ENCODE data around the gene ENG. TPM values are rescaled to one million over a fixed set of nuclear protein-coding genes. Genes with fewer than 3 reads are reported as not detected.

The ENG gene
- total and polyA plus RNA-seq, 2 of the 8 experiments (the other 6 are each of a cell fraction or from before 2014, with no cell fraction given): 1.8 to 4.4 TPM

GRCh38 chr9:127809002-127809539, 45.4 kb downstream of the ENG start:
- H3K27me3 ChIP-seq (replicated peaks in 1 of 4; ENCODE audit: control insufficient read depth in 3 of 4, extremely low read depth in 1 of 4, insufficient read depth in 3 of 4, low read length in 3 of 4): no peaks in the 10 kb centered on the region
- no peak overlapping the region for H2AFZ ChIP-seq (ENCODE audit: low read length)
- no peak overlapping the region for H2BK15ac ChIP-seq (ENCODE audit: low read length)
- H3K23me2 ChIP-seq (ENCODE audit: low read depth, low read length): peaks cover 2% of the 10 kb centered on the region; the same call in 1 of the 2 replicates
- H2BK20ac ChIP-seq (ENCODE audit: low read length): no peak overlapping the region
- H4K20me1 ChIP-seq (replicated peaks in 1 of 2; ENCODE audit: control insufficient read depth in 1 of 2, insufficient read depth in 2 of 2, low read length in 2 of 2): peaks cover 2 to 19% of the 10 kb centered on the region in 2 experiments
- peaks cover 7% of the 10 kb centered on the region for H3K79me1 ChIP-seq (ENCODE audit: low read depth, low read length)
- peaks cover 0 to 10% (median 8%) of the 10 kb centered on the region in 4 experiments; a peak in 5 of 7 replicates for H3K4me1 ChIP-seq (replicated peaks in 1 of 4; ENCODE audit: control insufficient read depth in 3 of 4, insufficient read depth in 4 of 4, low read length in 3 of 4)
- no peak overlapping the region for H2AK5ac ChIP-seq (ENCODE audit: low read depth, low read length)
- H3K4me2 ChIP-seq (ENCODE audit: insufficient read depth in 1 of 2, low read depth in 2 of 2, low read length in 2 of 2): peak overlapping the region; percentile 33 to 69
- H3K36me3 ChIP-seq (ENCODE audit: control insufficient read depth in 2 of 4, insufficient read depth in 4 of 4, low read length in 3 of 4): peaks cover 15 to 28% (median 24%) of the 10 kb centered on the region in 4 experiments; a peak in 7 of 8 replicates
- H4K91ac ChIP-seq (replicated peaks; ENCODE audit: insufficient read length, low read length): no peak overlapping the region
- ChIA-PET CTCF (ENCODE audit: partially characterized antibody) (interaction anchor here (0.6 to 1.7 kb wide), 7 partner anchors 10 to 66 kb away, joined by 3 to 7 read pairs (median 5); no protein-coding TSS in a partner anchor), POLR2A (ENCODE audit: partially characterized antibody) (interaction anchor here (0.7 to 2.8 kb wide), 10 partner anchors 10 to 102 kb away, joined by 3 to 14 read pairs (median 5); no protein-coding TSS in a partner anchor)
- H3K4me3 ChIP-seq (ENCODE audit: extremely low read depth in 1 of 4, insufficient read depth in 2 of 4, low read depth in 3 of 4, low read length in 4 of 4): peak overlapping the region in 3 of 4 experiments; percentile 15 to 47 (median 19); a peak in 4 of 8 replicates
- H3K9me3 ChIP-seq (ENCODE audit: insufficient read depth in 2 of 2, low read depth in 1 of 2, low read length in 1 of 2): no peaks in the 10 kb centered on the region
- H4K8ac ChIP-seq (ENCODE audit: extremely low read depth, insufficient read depth, low read length): 0 out of 2 replicates have a peak overlapping the region, but pooled peaks have one; percentile 64
- peaks cover 0 to 5% of the 10 kb centered on the region in 2 experiments; a peak in 2 of 4 replicates for H3K79me2 ChIP-seq (ENCODE audit: control insufficient read depth in 1 of 2, insufficient read depth in 2 of 2, low read length in 2 of 2)
- H4K5ac ChIP-seq (ENCODE audit: insufficient read length, low read depth, low read length): no peak overlapping the region
- H2BK12ac ChIP-seq (ENCODE audit: low read depth, low read length): no peak overlapping the region
- no peak overlapping the region for H3K18ac ChIP-seq (ENCODE audit: extremely low read depth, low read length)
- H2BK120ac ChIP-seq (replicated peaks; ENCODE audit: low read depth, low read length): no peak overlapping the region
- H3K56ac ChIP-seq (replicated peaks; ENCODE audit: insufficient read length, low read depth, low read length): no peak overlapping the region
- H3K9ac ChIP-seq (replicated peaks in 1 of 4; ENCODE audit: extremely low read depth in 1 of 4, low read depth in 3 of 4, low read length in 3 of 4): peak overlapping the region in 2 of 4 experiments; percentile 26 to 53; a peak in 2 of 7 replicates
- DNase-seq (ENCODE audit: low read depth in 1 of 2, low spot score in 2 of 2) (no peak), FAIRE-seq (no peak)
- H3K27ac ChIP-seq (ENCODE audit: low read depth, low read length): no peak overlapping the region
- H3K4ac ChIP-seq (replicated peaks; ENCODE audit: insufficient read length, low read depth, low read length): no peak overlapping the region
- H2BK5ac ChIP-seq (ENCODE audit: low read depth, low read length): no peak overlapping the region; the same call in 1 of the 2 replicates
- WGBS, 2 experiments (ENCODE audit: extremely low coverage in 1 of 2, insufficient coverage in 1 of 2, insufficient read length in 1 of 2, insufficient replicate concordance in 2 of 2, low coverage in 1 of 2, low lambda C conversion rate in 2 of 2, missing lambda C conversion rate in 1 of 2): 78% methylated on average over 9 of the region's 9 CpGs; no CpG with 5 or more reads in 1 of the 2 experiments
- no peak overlapping the region for H3K14ac ChIP-seq (ENCODE audit: insufficient read length)
- H3K23ac ChIP-seq (ENCODE audit: insufficient read length): no peak overlapping the region
- TF ChIP-seq TAF7 (optimal IDR thresholded peaks at IDR 0.05; ENCODE audit: borderline replicate concordance, low read depth, low read length): no peak
- TF ChIP-seq BCL11A (IDR thresholded peaks at IDR 0.05; ENCODE audit: low read depth in 2 of 2, low read length in 2 of 2): no peak
- TF ChIP-seq CBX5 (IDR thresholded peaks at IDR 0.05; ENCODE audit: low read depth, low read length): no peak
- no peak for TF ChIP-seq YY1 (IDR thresholded peaks at IDR 0.05; ENCODE audit: low read depth, low read length)
- TF ChIP-seq TCF12 (IDR thresholded peaks at IDR 0.05; ENCODE audit: low read depth, low read length): no peak
- no peak for TF ChIP-seq CBX8 (IDR thresholded peaks at IDR 0.05; ENCODE audit: borderline replicate concordance, low read depth, low read length)
- TF ChIP-seq MAFK (IDR thresholded peaks at IDR 0.05; ENCODE audit: low read depth, low read length): no peak
- no peak for TF ChIP-seq JUN (IDR thresholded peaks at IDR 0.05; ENCODE audit: low read depth, low read length)
- no peak for TF ChIP-seq BACH1 (IDR thresholded peaks at IDR 0.05; ENCODE audit: low read length)
- TF ChIP-seq CTBP2 (IDR thresholded peaks at IDR 0.05; ENCODE audit: borderline replicate concordance, insufficient read depth, insufficient read length, low read length): no peak
- TF ChIP-seq POU5F1 (IDR thresholded peaks at IDR 0.05; ENCODE audit: low read depth, low read length): no peak
- TF ChIP-seq RAD21 (IDR thresholded peaks at IDR 0.05 in 1 of 2, conservative IDR thresholded peaks at IDR 0.05 in 1 of 2; ENCODE audit: low read depth in 2 of 2, low read length in 2 of 2): no peak
